Progenitor cell of endocrine pancreas (in vitro differentiated cells): Measurements from ENCODE around the gene RBM47. TPM values are rescaled to one million over a fixed set of nuclear protein-coding genes. Genes with fewer than 3 reads are reported as not detected.
A peak's percentile ranks its signal among the peaks of the same experiment; 100 is the strongest.

Source experiments
- DNase-seq: peaks from one replicate; pipeline ENCODE4 v3.0.0; 2021; ENCODE audit warnings: low spot score; ENCODE audit not compliant: unreplicated experiment
- H3K27ac Mint-ChIP-seq: 2 replicates; pipeline ENCODE4 v1.8.0; 2021; ENCODE audit warnings: mild to moderate bottlenecking, moderate library complexity, mixed read lengths
- H3K27me3 Mint-ChIP-seq: 2 replicates; pipeline ENCODE4 v1.8.0; 2021; ENCODE audit warnings: mixed read lengths
- H3K36me3 Mint-ChIP-seq: 2 replicates; pipeline ENCODE4 v1.8.0; 2022; ENCODE audit warnings: mixed read lengths; ENCODE audit not compliant: insufficient read depth
- H3K4me1 Mint-ChIP-seq: 2 replicates; pipeline ENCODE4 v1.8.0; 2021; ENCODE audit warnings: low read depth, mixed read lengths
- H3K4me3 Mint-ChIP-seq: 2 replicates; pipeline ENCODE4 v1.8.0; 2021; ENCODE audit warnings: low read depth, mild to moderate bottlenecking, moderate library complexity, mixed read lengths
- H3K9me3 Mint-ChIP-seq: 2 replicates; pipeline ENCODE4 v1.8.0; 2021; ENCODE audit warnings: low read depth, mixed read lengths
- CTCF ChIP-seq: fragments of 200-600 bp; sonication (generic); IDR thresholded peaks from one replicate; pipeline ENCODE4 v1.5.0; 2021; ENCODE audit warnings: antibody characterized with exemption, mild to moderate bottlenecking; ENCODE audit not compliant: unreplicated experiment
- total RNA-seq: library from RNA; stranded (reverse); gene quantifications from 2 replicates; pipeline ENCODE4 v1.2.1, GENCODE V29; 2021

RBM47 gene
- total RNA-seq, 1 donor from 2014 or later: 64.8 TPM

GRCh38 chr4:40425799-40426574 lies 203.7 kb downstream of the RBM47 start:
- Mint-ChIP-seq H3K9me3 (no peaks in the 10 kb centered on the region), H3K4me3 (no peak overlapping the region), H3K36me3 (peaks cover 55% of the 10 kb centered on the region), H3K27ac (peak overlapping the region; percentile 25), H3K27me3 (no peaks in the 10 kb centered on the region), H3K4me1 (peaks cover 6% of the 10 kb centered on the region)
- no peak for TF ChIP-seq CTCF
- no peak for DNase-seq

DNA sequence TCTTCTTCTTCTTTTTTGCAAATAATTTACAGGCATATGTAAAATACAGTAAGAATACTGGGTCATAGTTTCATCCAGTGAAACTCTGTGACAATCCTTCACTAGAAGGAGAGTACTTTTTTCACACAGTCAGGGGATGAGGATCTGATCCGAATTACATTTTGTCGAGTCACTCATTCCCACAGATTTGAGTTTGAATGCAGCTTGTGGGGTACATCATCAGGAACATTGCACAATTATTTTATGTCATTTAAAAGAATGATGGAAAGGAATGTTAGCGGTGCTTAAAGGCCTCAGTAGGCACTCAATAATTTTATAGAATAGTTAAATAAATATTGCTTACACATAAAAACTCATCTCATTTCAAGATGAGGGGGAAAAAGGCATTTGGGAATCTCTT lies 205.9 kb downstream of the RBM47 start:
- Mint-ChIP-seq H3K27me3 (no peaks in the 10 kb centered on the region), H3K4me1 (peaks cover 8% of the 10 kb centered on the region), H3K27ac (peak overlapping the region; percentile 79), H3K4me3 (peak overlapping the region; percentile 21), H3K36me3 (peaks cover 56% of the 10 kb centered on the region), H3K9me3 (peaks cover 12% of the 10 kb centered on the region)
- TF ChIP-seq CTCF: no peak
- no peak for DNase-seq

DNA sequence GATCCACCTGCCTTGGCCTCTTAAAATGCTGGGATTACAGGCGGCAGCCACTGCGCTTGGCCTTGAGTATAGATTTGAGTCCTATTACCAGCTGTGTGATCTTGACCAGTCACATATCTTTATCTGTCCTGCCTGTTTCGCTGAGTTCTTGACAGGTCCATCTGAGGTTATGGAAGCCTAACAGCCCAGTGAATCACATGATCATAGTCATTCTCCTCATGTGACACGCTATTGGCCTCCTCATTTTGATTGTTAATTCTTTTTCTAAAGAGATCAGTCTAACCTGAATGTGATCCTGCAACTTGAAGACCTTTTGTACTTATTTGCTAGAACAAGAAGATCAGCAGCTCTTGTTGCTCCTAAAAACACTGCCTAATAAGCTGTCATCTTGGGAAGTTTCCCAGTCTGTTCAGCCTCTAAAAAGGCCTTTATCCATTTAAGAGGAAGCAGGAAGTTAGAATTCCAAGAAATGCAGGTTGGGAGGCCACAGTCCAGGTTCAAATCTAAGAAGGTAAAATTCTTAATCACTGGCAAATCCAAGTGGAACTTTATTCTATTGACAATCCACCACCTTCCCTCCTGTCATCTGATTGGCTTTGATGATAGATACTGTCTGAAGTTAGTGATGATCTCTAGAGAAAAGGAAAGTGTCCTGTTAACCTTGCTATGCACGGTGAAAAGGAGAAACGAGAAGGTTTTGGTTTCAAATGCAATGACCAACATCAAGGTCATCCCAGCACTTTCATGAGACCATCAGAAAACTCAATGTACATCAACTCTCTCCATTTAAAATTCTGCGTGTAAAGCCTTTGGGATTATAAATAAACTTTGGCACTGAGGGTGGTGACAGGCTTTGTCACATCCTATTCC lies 207.6 kb downstream of the RBM47 start:
- H3K4me3 Mint-ChIP-seq: no peak overlapping the region
- peaks cover 56% of the 10 kb centered on the region for H3K36me3 Mint-ChIP-seq
- TF ChIP-seq CTCF: no peak

DNA sequence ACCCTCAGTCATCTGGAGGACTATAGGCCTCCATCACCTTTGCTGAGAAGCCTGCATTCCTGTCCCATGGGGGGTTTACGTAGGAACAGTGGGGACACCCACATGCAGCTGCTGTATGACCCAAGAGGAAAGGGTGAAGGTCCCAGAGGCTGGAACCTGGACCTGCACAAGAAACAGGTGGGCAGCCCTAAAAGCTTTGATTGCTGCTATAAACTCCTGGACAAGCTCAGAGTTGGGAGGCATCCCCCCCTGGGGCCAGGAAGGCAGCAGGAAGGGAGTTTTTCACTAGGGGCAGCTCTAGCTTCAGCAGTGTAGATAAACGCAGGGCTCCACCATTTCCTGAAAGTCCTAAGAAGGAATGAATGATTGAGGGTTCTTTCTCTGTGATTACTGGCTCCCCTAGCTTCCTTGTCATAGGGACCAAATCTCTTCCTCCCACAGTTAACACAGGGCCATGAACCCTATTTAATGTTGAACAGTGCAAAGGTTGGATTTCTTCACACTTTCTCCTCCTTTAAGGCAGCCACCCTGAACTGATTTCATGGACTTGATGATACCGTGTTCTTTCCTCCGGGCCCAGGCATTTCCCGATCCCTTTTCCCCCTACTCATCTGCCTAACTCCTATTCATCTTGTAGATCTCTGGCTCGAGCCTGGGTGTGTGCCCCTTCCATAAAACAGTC lies 210.3 kb downstream of the RBM47 start:
- peak overlapping the region; percentile 93 for H3K27ac Mint-ChIP-seq

More for the DNA sequence above, 207.6 kb downstream of the RBM47 start:
- no peak for DNase-seq
- H3K4me1 Mint-ChIP-seq: peaks cover 20% of the 10 kb centered on the region
- peaks cover 19% of the 10 kb centered on the region for H3K9me3 Mint-ChIP-seq
- peak overlapping the region; percentile 69 for H3K27ac Mint-ChIP-seq
- H3K27me3 Mint-ChIP-seq: no peaks in the 10 kb centered on the region

More for the DNA sequence above, 210.3 kb downstream of the RBM47 start:
- H3K27me3 Mint-ChIP-seq: no peaks in the 10 kb centered on the region
- DNase-seq: no peak
- peaks cover 21% of the 10 kb centered on the region for H3K4me1 Mint-ChIP-seq
- H3K36me3 Mint-ChIP-seq: peaks cover 37% of the 10 kb centered on the region
- H3K9me3 Mint-ChIP-seq: peaks cover 19% of the 10 kb centered on the region
- H3K4me3 Mint-ChIP-seq: no peak overlapping the region
- TF ChIP-seq CTCF: no peak
